ENCODE results near the gene TMEM255B.

TMEM255B gene

GRCh38 chr13:113758651-113759524 lies at the start of gene TMEM255B:
Gene TMEM255B, plus strand, starts transcription at chr13:113759226. Its CDS starts 44 bp downstream, at chr13:113759270.
- peak; percentile 66 to 79 for DNase-seq

GRCh38 chr13:113722921-113723320 lies 36.1 kb upstream of the TMEM255B start:
- DNase-seq = no peak

GRCh38 chr13:113723410-113724015 lies 35.5 kb upstream of the TMEM255B start:
- DNase-seq = no peak

GRCh38 chr13:113724016-113724758 lies 34.8 kb upstream of the TMEM255B start:
- no peak for DNase-seq

- peak; percentile 85 to 88 for DNase-seq
Observed at GRCh38 chr13:113724780-113725315, 34.2 kb upstream of the TMEM255B start.

GRCh38 chr13:113725329-113726105 lies 33.5 kb upstream of the TMEM255B start:
- DNase-seq = peak; percentile 39 to 43

- DNase-seq = peak in 1 of 2 experiments; percentile 28
Observed at GRCh38 chr13:113726106-113726821, 32.8 kb upstream of the TMEM255B start.

- no peak for DNase-seq
Observed at GRCh38 chr13:113726961-113727411, 32.0 kb upstream of the TMEM255B start.

- DNase-seq = no peak
Observed at GRCh38 chr13:113728571-113729054, 30.4 kb upstream of the TMEM255B start.

- DNase-seq = no peak
Observed at GRCh38 chr13:113729187-113730019, 29.6 kb upstream of the TMEM255B start.

GRCh38 chr13:113730258-113730691 lies 28.8 kb upstream of the TMEM255B start:
- no peak for DNase-seq

GRCh38 chr13:113730831-113731191 lies 28.2 kb upstream of the TMEM255B start:
- DNase-seq = no peak

GRCh38 chr13:113731192-113732175 lies 27.5 kb upstream of the TMEM255B start:
- no peak for DNase-seq

GRCh38 chr13:113732176-113732960 lies 26.7 kb upstream of the TMEM255B start:
- DNase-seq = no peak

- DNase-seq = no peak
Observed at GRCh38 chr13:113732961-113733950, 25.8 kb upstream of the TMEM255B start.

GRCh38 chr13:113734099-113734825 lies 24.8 kb upstream of the TMEM255B start:
- no peak for DNase-seq

GRCh38 chr13:113734826-113735125 lies 24.2 kb upstream of the TMEM255B start:
- no peak for DNase-seq
